NCI-H345 (cell line): Measurements from ENCODE around the gene GUK1.
"Not testable (repeated sequence)": the region's sequence is repeated elsewhere in the genome, so short reads cannot be mapped to it uniquely, and the experiment has no call there.

Source experiments
- DNase-seq: peaks from one replicate; lab custom pipeline; 2025; lab: John Stamatoyannopoulos, UW

GUK1 gene

GRCh38 chr1:228177183-228177475 lies 37.0 kb downstream of the GUK1 start:
- no peak for DNase-seq

GRCh38 chr1:228177721-228178710 lies 37.9 kb downstream of the GUK1 start:
- no peak for DNase-seq

GRCh38 chr1:228178737-228179684 lies 38.9 kb downstream of the GUK1 start:
- DNase-seq = no peak

DNA sequence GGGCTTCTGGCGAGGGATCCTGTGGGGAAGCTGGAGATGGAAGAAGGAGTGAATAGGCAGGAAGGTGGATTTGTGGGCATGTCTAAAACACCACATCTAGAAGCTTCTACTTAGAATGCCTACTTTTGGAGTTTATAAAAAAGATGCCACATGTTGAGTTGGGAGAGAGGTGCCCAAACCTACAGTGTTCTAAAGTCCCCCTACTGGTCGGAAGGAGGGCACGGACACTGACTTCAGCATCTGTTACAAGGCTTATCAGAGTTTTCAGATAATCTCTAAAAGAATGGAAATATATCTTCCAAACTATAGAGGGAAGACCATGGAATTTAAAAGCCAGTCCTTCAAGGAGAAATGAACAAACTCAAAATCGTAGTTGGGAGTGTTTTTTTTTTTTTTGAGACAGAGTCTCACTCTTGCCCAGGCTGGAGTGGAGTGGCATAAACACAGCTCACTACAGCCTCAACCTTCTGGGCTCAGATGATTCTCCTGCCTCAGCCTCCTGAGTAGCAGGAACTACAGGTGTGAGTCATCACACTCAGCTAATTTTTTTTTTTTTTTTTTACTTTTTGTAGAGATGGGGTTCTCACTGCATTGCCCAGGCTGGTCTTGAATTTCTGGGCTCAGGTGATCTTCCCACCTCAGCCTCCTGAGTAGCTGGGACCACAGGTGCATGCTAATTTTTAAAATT lies 40.3 kb downstream of the GUK1 start:
- no peak for DNase-seq

DNA sequence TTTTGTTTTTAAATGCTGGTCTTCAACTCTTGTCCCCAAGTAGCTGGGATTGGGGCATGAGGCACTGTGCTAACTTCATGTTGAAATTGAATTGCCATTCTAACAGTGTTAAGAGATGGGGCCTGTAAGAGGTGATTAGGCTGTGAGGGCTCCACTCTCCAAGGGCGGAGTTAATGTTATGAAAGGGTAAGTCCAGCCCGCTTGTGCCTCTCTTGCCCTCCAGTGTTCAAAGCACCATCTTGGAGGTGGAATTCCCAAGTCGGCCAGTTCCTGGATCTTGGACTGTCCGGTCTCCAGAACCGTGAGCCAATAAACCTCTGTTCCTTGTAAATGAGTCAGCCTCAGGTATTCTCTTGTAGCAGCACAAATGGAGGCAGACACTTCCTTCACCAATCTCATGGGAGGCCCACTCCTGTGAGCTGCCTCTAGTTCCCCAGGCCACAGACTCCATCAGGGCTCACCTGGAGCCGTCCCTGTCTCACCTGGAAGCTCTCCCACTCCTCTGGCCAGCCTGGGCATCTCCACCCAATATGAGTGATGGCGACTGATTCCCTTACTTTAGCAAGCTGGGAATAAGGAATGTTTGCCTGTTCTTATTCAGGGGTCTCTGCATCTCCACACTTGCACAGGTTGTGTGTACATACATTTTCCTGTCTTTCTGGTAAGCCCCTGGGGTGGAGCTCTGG lies 41.0 kb downstream of the GUK1 start:
- no peak for DNase-seq

DNA sequence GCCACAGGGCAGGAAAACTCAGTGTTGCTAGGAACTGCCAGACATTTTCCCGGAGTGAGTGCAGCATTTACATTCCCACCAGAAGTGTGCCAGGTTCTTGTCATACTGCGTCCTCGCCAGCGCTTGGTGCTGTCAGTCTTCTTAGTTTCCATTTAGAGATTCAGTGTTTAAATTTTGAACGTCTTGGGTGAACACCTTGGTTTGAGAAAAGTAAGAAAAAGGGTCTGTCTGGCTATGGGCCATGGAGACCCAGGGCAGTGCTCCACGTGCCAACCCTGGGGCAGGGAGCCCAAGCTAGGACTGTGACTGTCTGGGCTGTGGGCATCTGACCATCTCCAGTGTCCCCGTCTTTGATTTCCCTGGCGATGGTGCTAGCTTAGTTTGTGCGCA lies 41.6 kb downstream of the GUK1 start:
- no peak for DNase-seq

DNA sequence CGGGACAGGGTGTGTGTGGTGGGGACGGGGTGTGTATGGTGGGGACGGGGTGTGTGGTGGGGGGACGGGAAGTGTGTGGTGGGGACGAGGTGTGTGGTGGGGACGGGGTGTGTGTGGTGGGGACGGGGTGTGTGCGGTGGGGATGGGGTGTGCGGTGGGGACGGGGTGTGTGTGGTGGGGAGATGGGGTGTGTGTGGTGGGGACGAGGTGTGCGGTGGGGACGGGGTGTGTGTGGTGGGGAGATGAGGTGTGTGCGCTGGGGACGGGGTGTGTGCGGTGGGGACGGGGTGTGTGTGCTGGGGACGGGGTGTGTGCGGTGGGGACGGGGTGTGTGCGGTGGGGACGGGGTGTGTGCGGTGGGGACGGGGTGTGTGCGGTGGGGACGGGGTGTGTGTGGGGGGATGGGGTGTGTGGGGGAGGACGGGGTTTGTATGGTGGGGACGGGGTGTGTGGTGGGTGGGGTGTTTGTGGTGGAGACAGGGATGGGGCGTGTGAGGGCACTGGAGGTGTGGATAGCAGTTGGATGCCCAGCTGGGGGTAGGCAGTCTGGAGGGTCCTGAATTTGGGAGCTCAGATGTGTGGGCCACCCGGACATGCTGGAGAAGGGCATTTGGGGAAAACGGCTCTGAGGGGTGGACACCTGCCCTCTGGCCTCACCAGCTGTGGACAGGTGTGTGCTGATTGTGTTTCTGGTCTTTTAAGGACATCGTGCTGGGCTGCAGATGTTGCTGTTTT lies 42.4 kb downstream of the GUK1 start:
- no peak for DNase-seq

DNA sequence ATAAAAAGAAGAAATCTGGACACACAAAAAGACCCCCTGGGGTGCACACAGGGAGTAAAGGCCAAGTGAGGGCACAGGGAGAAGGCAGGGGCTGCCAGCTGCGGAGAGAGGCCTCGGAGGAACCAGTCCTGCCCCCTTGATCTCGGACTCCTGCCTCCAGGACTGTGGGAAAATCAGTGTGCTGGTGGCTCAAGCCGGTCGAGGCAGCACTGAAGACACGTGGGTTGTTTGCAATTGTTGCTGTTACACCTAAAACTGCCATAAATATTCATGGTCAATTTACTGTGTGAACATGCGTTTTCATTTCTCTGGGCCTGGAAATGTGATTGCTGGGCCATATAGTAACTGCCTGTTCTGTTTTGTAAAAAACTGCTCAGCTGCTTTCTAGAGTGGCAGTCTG lies 44.1 kb downstream of the GUK1 start:
- DNase-seq = no peak

DNA sequence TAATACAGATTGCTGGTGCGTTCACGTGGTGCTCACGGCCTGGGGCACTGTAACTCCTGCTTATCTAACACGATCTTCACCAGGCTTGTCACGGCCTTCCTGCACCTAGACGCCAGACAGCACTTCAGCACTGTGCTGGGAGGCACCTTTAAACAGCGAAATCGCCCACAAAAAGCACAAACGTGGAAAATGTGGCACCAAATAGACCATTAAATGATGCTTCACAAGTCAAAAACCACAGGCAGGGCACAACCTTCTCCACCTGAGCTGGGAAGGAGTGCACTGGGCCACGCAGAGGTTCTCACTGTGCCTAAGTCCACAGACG lies 45.5 kb downstream of the GUK1 start:
- no peak for DNase-seq

- not testable (repeated sequence) for DNase-seq
Measured at GRCh38 chr1:228188249-228188648, 48.2 kb downstream of the GUK1 start.

GRCh38 chr1:228190182-228190581 lies 50.1 kb downstream of the GUK1 start:
- no peak for DNase-seq

DNA sequence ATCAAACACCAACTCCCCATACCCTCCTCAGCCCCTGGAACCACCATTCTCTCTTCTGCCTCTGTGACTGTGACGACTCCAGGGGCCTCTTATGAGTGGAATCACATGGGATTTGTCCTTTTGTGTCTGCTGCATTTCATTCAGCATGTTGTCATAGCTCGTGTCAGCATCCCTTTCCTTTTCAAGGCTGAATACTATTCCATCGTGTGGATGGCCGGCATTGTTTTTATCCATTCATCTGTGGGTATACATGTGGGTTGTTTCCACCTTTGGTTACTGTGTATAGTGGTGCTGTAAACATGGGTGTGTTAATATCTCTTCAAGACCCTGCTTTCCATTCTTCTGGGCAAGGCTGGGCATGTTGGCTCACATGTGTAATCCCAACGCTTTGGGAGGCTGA lies 50.7 kb downstream of the GUK1 start:
- no peak for DNase-seq

DNA sequence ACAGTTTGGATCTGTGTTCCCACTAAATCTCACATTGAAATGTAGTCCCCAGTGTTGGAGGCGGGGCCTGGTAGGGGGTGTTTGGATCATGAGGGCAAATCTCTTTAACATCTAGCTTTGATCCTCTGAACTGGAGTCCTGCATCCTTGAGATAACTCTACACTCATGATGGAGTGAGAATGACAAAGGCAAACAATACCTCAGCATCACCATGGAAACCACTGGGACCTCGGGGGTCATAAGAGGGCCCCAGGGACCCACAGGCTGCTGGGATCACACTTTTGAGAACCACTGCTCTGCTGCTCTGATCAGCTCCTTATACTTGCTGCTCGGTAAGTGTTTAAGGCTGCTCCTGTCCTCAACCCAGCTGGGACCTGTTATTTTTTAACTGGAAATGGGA lies 54.4 kb downstream of the GUK1 start:
- DNase-seq = no peak

DNA sequence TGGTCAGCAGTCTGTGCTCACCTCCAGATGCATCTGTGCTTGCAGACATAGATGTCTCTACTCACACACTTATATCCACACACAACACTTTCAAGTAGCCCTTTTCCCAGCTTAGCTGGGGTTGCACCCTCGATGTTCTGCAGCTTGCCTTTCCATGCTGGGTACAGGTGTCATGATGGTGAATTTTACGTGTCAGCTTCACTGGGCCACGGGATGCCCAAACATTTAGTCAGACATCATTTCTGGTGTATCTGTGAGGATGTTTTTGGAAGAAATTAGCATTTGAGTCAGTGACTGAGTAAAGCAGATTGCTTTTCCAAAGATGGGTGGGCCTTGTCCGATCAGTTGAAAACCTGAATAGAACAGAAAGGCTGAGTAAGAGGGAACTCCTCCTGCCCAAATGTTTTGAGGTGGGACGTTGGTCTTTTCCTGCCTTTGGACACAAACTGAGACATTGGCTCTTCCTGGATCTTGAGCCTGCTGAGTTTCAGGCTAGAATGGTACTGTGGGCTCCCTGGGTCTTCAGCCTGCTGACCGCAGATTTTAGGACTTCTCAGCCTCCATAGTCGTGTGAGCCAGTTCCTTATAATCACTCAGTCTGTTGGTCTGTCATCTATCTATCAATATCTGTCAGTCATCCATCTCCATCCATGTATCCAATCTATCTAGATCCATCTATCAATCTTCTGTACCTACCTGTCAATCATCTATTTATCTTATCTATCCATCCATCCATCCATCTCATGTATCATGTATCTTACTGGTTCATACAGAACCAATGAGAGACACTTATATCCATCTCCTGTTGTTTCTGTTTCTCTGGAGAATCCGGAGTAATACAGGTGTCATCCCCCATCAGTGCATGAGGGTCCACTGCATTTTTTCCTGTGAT lies 55.1 kb downstream of the GUK1 start:
- no peak for DNase-seq

GRCh38 chr1:228197555-228198147 lies 57.6 kb downstream of the GUK1 start:
- no peak for DNase-seq
